Fibroblast of the aortic adventitia (primary cell): Measurements from ENCODE around the gene HECW1. TPM values are rescaled to one million over a fixed set of nuclear protein-coding genes. Genes with fewer than 3 reads are reported as not detected.
A peak's percentile ranks its signal among the peaks of the same experiment; 100 is the strongest.

Experiments
- DNase-seq: peaks from one replicate; pipeline ENCODE4 v3.0.0-alpha.2; 2010; ENCODE audit warnings: low read depth
- H3K4me3 ChIP-seq: 2 replicates; pipeline ENCODE4 v1.5.1; 2011; ENCODE audit warnings: low read depth, mild to moderate bottlenecking, control low read depth, low read length, moderate library complexity
- CTCF ChIP-seq: IDR thresholded peaks from 2 replicates; pipeline ENCODE4 v1.5.1; 2011; ENCODE audit warnings: mild to moderate bottlenecking, low read length, control low read depth, inconsistent platforms; ENCODE audit not compliant: insufficient read depth
- total RNA-seq: library from RNA; depleted of rRNA; stranded (reverse); fragments of >200 nt; gene quantifications from 2 replicates; pipeline ENCODE4 v1.2.3, GENCODE V29; 2012; ENCODE audit warnings: low replicate concordance

HECW1 gene
- total RNA-seq, 1 donor = 3.6 TPM

GRCh38 chr7:43390576-43390975, 278.1 kb downstream of the HECW1 start:
- no peak for TF ChIP-seq CTCF
- DNase-seq = no peak
- no peak overlapping the region for H3K4me3 ChIP-seq

GRCh38 chr7:43391518-43391917, 279.1 kb downstream of the HECW1 start:
- no peak for TF ChIP-seq CTCF
- H3K4me3 ChIP-seq = no peak overlapping the region
- DNase-seq = no peak

GRCh38 chr7:43392638-43393330, 280.3 kb downstream of the HECW1 start:
- no peak overlapping the region for H3K4me3 ChIP-seq
- TF ChIP-seq CTCF = no peak
- DNase-seq = no peak

GRCh38 chr7:43394441-43395130, 282.1 kb downstream of the HECW1 start:
- no peak overlapping the region for H3K4me3 ChIP-seq
- no peak for TF ChIP-seq CTCF
- peak; percentile 0 for DNase-seq

GRCh38 chr7:43395351-43395750, 282.9 kb downstream of the HECW1 start:
- no peak for DNase-seq

GRCh38 chr7:43396187-43396740, 283.8 kb downstream of the HECW1 start:
- DNase-seq = no peak
- H3K4me3 ChIP-seq = no peak overlapping the region
- TF ChIP-seq CTCF = no peak

More at GRCh38 chr7:43395351-43395750, 282.9 kb downstream of the HECW1 start:
- no peak overlapping the region for H3K4me3 ChIP-seq
- TF ChIP-seq CTCF = no peak
